SK-N-SH (cell line): Measurements from ENCODE around the gene TCP11L1. TPM values are rescaled to one million over a fixed set of nuclear protein-coding genes. Genes with fewer than 3 reads are reported as not detected.

ENCODE experiments used
- CTCF ChIA-PET: fragments of 300-600, 350-600 bp; formaldehyde crosslinking; extraction: SDS; loops from one replicate; lab custom pipeline; 2021; lab: Yijun Ruan, JAX
- POLR2A ChIA-PET: fragments of 350-600 bp; sonication (Branson Sonifier 250); formaldehyde crosslinking; extraction: SDS; loops from one replicate; lab custom pipeline; 2020; ENCODE audit warnings: antibody characterized with exemption, inconsistent platforms; lab: Yijun Ruan, JAX
- DNase-seq: peaks from one replicate; pipeline ENCODE4 v3.0.0; 2012
- H2AFZ ChIP-seq: fragments of 200-600 bp; sonication (generic); 2 replicates; pipeline ENCODE4 v1.8.1; 2016; ENCODE audit warnings: antibody characterized with exemption, mild to moderate bottlenecking, low read depth
- H3F3A ChIP-seq: fragments of 200-600 bp; sonication (generic); replicated peaks from 2 replicates; pipeline ENCODE3; 2016; ENCODE audit warnings: antibody characterized with exemption, mild to moderate bottlenecking; ENCODE audit not compliant: insufficient read depth
- H3K27ac ChIP-seq, 2 experiments: fragments of 200-500 bp in 1 of 2; fragments of 200-600 bp in 1 of 2; sonication (Bioruptor generic) in 1 of 2; sonication (generic), shearing (Covaris generic) in 1 of 2; 2 replicates each; pipeline versions ENCODE4 v1.5.1 to v1.6.1; 2014 to 2016; ENCODE audit warnings: low read depth in 2 of 2, inconsistent platforms in 1 of 2, low read length in 1 of 2, mild to moderate bottlenecking in 1 of 2, mixed read lengths in 1 of 2
- H3K27me3 ChIP-seq: fragments of 200-600 bp; sonication (generic), shearing (Covaris generic); 2 replicates; pipeline ENCODE4 v1.6.1; 2016; ENCODE audit warnings: mixed run types; ENCODE audit not compliant: insufficient read depth
- H3K36me3 ChIP-seq, 2 experiments: fragments of 200-500 bp in 1 of 2; fragments of 200-600 bp in 1 of 2; sonication (Bioruptor generic) in 1 of 2; sonication (generic) in 1 of 2; replicated peaks in 1 of 2; 2 replicates each; pipeline versions ENCODE3 to v1.5.1; 2014 to 2016; ENCODE audit warnings: low read length in 1 of 2, mild to moderate bottlenecking in 1 of 2; ENCODE audit not compliant: insufficient read depth in 2 of 2, control insufficient read depth in 1 of 2
- H3K4me1 ChIP-seq, 2 experiments: fragments of 200-500 bp in 1 of 2; fragments of 200-600 bp in 1 of 2; sonication (Bioruptor generic) in 1 of 2; sonication (generic), shearing (Covaris generic) in 1 of 2; 2 replicates each; pipeline versions ENCODE4 v1.5.1 to v1.6.1; 2014 to 2016; ENCODE audit warnings: low read depth in 1 of 2, low read length in 1 of 2, mixed run types in 1 of 2; ENCODE audit not compliant: insufficient read depth in 2 of 2, control insufficient read depth in 1 of 2
- H3K4me2 ChIP-seq: fragments of 200-600 bp; sonication (generic), shearing (Covaris generic); 2 replicates; pipeline ENCODE4 v1.6.1; 2017; ENCODE audit warnings: mixed run types
- H3K4me3 ChIP-seq, 2 experiments: fragments of 200-500 bp in 1 of 2; fragments of 200-600 bp in 1 of 2; sonication (Bioruptor generic) in 1 of 2; sonication (generic), shearing (Covaris generic) in 1 of 2; 2 replicates each; pipeline versions ENCODE4 v1.5.1 to v1.8.1; 2014 to 2016; ENCODE audit warnings: low read depth in 2 of 2, inconsistent platforms in 1 of 2, low read length in 1 of 2, mild to moderate bottlenecking in 1 of 2, mixed read lengths in 1 of 2, moderate library complexity in 1 of 2
- H3K79me2 ChIP-seq: fragments of 200-600 bp; sonication (generic); 2 replicates; pipeline ENCODE4 v1.8.1; 2017; ENCODE audit warnings: mild to moderate bottlenecking; ENCODE audit not compliant: insufficient read depth
- H3K9ac ChIP-seq: fragments of 200-600 bp; sonication (generic); 2 replicates; pipeline ENCODE4 v1.6.1; 2017; ENCODE audit warnings: mixed run types
- H3K9me2 ChIP-seq: fragments of 200-600 bp; sonication (generic); 2 replicates; pipeline ENCODE4 v1.6.1; 2017; ENCODE audit warnings: mixed run types
- H3K9me3 ChIP-seq: fragments of 200-600 bp; sonication (generic); 2 replicates; pipeline ENCODE4 v1.6.1; 2017; ENCODE audit warnings: mixed run types, mild to moderate bottlenecking, moderate library complexity
- H4K20me1 ChIP-seq: fragments of 200-600 bp; sonication (generic); 2 replicates; pipeline ENCODE4 v1.6.1; 2017; ENCODE audit warnings: mild to moderate bottlenecking, mixed run types; ENCODE audit not compliant: insufficient read depth
- EP300 ChIP-seq, 2 experiments: IDR thresholded peaks; 2 replicates each; pipeline versions ENCODE4 v1.4.0 to v1.6.1; 2012; ENCODE audit warnings: borderline replicate concordance in 1 of 2, low read depth in 1 of 2, low read length in 1 of 2
- EZH2phosphoT487 ChIP-seq: fragments of 200-600 bp; sonication (generic); IDR thresholded peaks from 2 replicates; pipeline ENCODE4 v1.6.1; 2017; ENCODE audit warnings: low read depth, mixed run types, mild to moderate bottlenecking, antibody characterized with exemption, moderate library complexity, borderline replicate concordance
- FOSL2 ChIP-seq: IDR thresholded peaks from 2 replicates; pipeline ENCODE4 v1.4.0; 2012; ENCODE audit warnings: low read depth, mild to moderate bottlenecking, moderate library complexity, borderline replicate concordance
- FOXM1 ChIP-seq: IDR thresholded peaks from 2 replicates; pipeline ENCODE4 v1.4.0; 2012; ENCODE audit warnings: low read depth, mild to moderate bottlenecking
- GATA2 ChIP-seq: sonication (generic); formaldehyde crosslinking; IDR thresholded peaks from 2 replicates; pipeline ENCODE4 v1.5.0; 2020; ENCODE audit warnings: mild to moderate bottlenecking, missing genetic modification reagents
- MAX ChIP-seq: IDR thresholded peaks from 2 replicates; pipeline ENCODE4 v1.4.0; 2012; ENCODE audit warnings: low read depth
- RCOR1 ChIP-seq: fragments of 150-350 bp; IDR thresholded peaks from 2 replicates; pipeline ENCODE4 v1.6.1; 2017; ENCODE audit warnings: antibody characterized with exemption, low read length
- RFX5 ChIP-seq: IDR thresholded peaks from 2 replicates; pipeline ENCODE4 v1.6.1; 2012; ENCODE audit warnings: mild to moderate bottlenecking, improper control_type of control experiment, low read length
- SIN3A ChIP-seq: IDR thresholded peaks from 2 replicates; pipeline ENCODE4 v1.6.1; 2012; ENCODE audit warnings: low read depth, mild to moderate bottlenecking, low read length, moderate library complexity, borderline replicate concordance
- TCF12 ChIP-seq: IDR thresholded peaks from 2 replicates; pipeline ENCODE4 v1.4.0; 2012
- USF2 ChIP-seq: fragments of 150-350 bp; IDR thresholded peaks from 2 replicates; pipeline ENCODE4 v1.6.1; 2017; ENCODE audit warnings: antibody characterized with exemption, low read length, low read depth, borderline replicate concordance
- YY1 ChIP-seq: IDR thresholded peaks from 2 replicates; pipeline ENCODE4 v1.4.0; 2012; ENCODE audit warnings: low read depth, mild to moderate bottlenecking
- WGBS: methylation state at CpG from one replicate; pipeline ENCODE4 v1.1.6; 2017; ENCODE audit warnings: low lambda C conversion rate; 5-methylcytosine and 5-hydroxymethylcytosine counted together
- polyA plus RNA-seq, 3 experiments: library from polyadenylated mRNA; depleted of rRNA; stranded (reverse); fragments of >200 nt; gene quantifications; 2 replicates each; pipeline ENCODE4 v1.2.3, GENCODE V29; 2012
- TF ChIP-seq, protein P1 (sequence below): fragments of 200-600 bp; sonication (generic); IDR thresholded peaks from 2 replicates; pipeline ENCODE4 v1.6.1; 2017; ENCODE audit warnings: antibody characterized with exemption, mild to moderate bottlenecking, moderate library complexity
- TF ChIP-seq, protein P2 (sequence below): IDR thresholded peaks from 2 replicates; pipeline ENCODE4 v1.6.1; 2012; ENCODE audit warnings: mild to moderate bottlenecking, low read depth, low read length, moderate library complexity

Gene TCP11L1
- polyA plus RNA-seq, 1 of the 3 experiments (the other 2 are of a cell fraction): 12.7 TPM

- Histone ChIP-seq H3K4me3 (no peak overlapping the region), H3K4me1 (peaks cover 5 to 24% of the 10 kb centered on the region in 2 experiments; a peak in 3 of 4 replicates), H4K20me1 (no peaks in the 10 kb centered on the region), H3K9me3 (no peaks in the 10 kb centered on the region), H3K9ac (no peak overlapping the region)
- WGBS: 94% methylated on average over 6 of the region's 6 CpGs
- ChIA-PET POLR2A (no interaction called here), CTCF (no interaction called here)
- no peak for DNase-seq
- TF ChIP-seq RFX5: no peak
- no peak for TF ChIP-seq TCF12
- no peak for TF ChIP-seq MAX
- no peak for TF ChIP-seq FOXM1
- TF ChIP-seq GATA2: no peak
- no peak for TF ChIP-seq RCOR1
- TF ChIP-seq USF2: no peak
- TF ChIP-seq EP300 (IDR thresholded peaks at IDR 0.05; ENCODE audit: borderline replicate concordance in 1 of 2, low read depth in 1 of 2, low read length in 1 of 2): no peak
- TF ChIP-seq YY1: no peak
- TF ChIP-seq, protein P1, sequence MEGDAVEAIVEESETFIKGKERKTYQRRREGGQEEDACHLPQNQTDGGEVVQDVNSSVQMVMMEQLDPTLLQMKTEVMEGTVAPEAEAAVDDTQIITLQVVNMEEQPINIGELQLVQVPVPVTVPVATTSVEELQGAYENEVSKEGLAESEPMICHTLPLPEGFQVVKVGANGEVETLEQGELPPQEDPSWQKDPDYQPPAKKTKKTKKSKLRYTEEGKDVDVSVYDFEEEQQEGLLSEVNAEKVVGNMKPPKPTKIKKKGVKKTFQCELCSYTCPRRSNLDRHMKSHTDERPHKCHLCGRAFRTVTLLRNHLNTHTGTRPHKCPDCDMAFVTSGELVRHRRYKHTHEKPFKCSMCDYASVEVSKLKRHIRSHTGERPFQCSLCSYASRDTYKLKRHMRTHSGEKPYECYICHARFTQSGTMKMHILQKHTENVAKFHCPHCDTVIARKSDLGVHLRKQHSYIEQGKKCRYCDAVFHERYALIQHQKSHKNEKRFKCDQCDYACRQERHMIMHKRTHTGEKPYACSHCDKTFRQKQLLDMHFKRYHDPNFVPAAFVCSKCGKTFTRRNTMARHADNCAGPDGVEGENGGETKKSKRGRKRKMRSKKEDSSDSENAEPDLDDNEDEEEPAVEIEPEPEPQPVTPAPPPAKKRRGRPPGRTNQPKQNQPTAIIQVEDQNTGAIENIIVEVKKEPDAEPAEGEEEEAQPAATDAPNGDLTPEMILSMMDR: no peak
- TF ChIP-seq, protein P2, sequence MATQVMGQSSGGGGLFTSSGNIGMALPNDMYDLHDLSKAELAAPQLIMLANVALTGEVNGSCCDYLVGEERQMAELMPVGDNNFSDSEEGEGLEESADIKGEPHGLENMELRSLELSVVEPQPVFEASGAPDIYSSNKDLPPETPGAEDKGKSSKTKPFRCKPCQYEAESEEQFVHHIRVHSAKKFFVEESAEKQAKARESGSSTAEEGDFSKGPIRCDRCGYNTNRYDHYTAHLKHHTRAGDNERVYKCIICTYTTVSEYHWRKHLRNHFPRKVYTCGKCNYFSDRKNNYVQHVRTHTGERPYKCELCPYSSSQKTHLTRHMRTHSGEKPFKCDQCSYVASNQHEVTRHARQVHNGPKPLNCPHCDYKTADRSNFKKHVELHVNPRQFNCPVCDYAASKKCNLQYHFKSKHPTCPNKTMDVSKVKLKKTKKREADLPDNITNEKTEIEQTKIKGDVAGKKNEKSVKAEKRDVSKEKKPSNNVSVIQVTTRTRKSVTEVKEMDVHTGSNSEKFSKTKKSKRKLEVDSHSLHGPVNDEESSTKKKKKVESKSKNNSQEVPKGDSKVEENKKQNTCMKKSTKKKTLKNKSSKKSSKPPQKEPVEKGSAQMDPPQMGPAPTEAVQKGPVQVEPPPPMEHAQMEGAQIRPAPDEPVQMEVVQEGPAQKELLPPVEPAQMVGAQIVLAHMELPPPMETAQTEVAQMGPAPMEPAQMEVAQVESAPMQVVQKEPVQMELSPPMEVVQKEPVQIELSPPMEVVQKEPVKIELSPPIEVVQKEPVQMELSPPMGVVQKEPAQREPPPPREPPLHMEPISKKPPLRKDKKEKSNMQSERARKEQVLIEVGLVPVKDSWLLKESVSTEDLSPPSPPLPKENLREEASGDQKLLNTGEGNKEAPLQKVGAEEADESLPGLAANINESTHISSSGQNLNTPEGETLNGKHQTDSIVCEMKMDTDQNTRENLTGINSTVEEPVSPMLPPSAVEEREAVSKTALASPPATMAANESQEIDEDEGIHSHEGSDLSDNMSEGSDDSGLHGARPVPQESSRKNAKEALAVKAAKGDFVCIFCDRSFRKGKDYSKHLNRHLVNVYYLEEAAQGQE: no peak
- no peak for TF ChIP-seq SIN3A
- no peak for TF ChIP-seq EZH2phosphoT487
- TF ChIP-seq FOSL2: no peak
- TF ChIP-seq, all 33 proteins: peak for 0
- Histone ChIP-seq H3K36me3 (no peaks in the 10 kb centered on the region), H3K79me2 (peaks cover 63% of the 10 kb centered on the region), H3K9me2 (no peaks in the 10 kb centered on the region), H2AFZ (no peak overlapping the region), H3K27me3 (no peaks in the 10 kb centered on the region), H3F3A (peaks cover 22% of the 10 kb centered on the region), H3K4me2 (no peak overlapping the region), H3K27ac (no peak overlapping the region)
Measured at GRCh38 chr11:33018840-33019239, 20.5 kb upstream of the TCP11L1 start.
